B cell (primary cell): ENCODE data around the gene ALKBH5. TPM values are rescaled to one million over a fixed set of nuclear protein-coding genes. Genes with fewer than 3 reads are reported as not detected.

Source experiments
- ATAC-seq: fragments of 200-7000 bp; cut with Tn5 transposase; one replicate; pipeline ENCODE4 v1.10.0; 2021; ENCODE audit warnings: low read depth, mild to moderate bottlenecking, moderate number of reproducible peaks, moderate library complexity
- CTCF ChIA-PET: fragments of 350-600 bp; sonication (Branson Sonifier 250); formaldehyde crosslinking; loops from one replicate; lab custom pipeline; 2021; ENCODE audit warnings: antibody characterized with exemption, inconsistent platforms; lab: Charles Lee
- POLR2A ChIA-PET: fragments of 350-600 bp; sonication (Branson Sonifier 250); formaldehyde crosslinking; loops from one replicate; lab custom pipeline; 2021; ENCODE audit warnings: antibody characterized with exemption; lab: Charles Lee
- DNase-seq: peaks from one replicate; pipeline ENCODE4 v3.0.0; 2013
- H2AFZ ChIP-seq: 2 replicates; pipeline ENCODE4 v1.6.1; 2012; ENCODE audit warnings: mild to moderate bottlenecking, low read depth, low read length; ENCODE audit not compliant: insufficient read depth, poor library complexity, severe bottlenecking
- H3K27ac ChIP-seq, 2 donors: 1 replicate in 1 of 2; 2 replicates in 1 of 2; pipeline ENCODE4 v1.5.1; 2012 to 2013; ENCODE audit warnings: low read length in 2 of 2, mild to moderate bottlenecking in 2 of 2, moderate library complexity in 1 of 2
- H3K27me3 ChIP-seq, 4 experiments: fragments of 200-600 bp in 1 of 4; sonication (generic) in 1 of 4; replicated peaks in 1 of 4; 1 replicate in 2 of 4; 2 replicates in 2 of 4; pipeline versions ENCODE4 v1.6.1 to v1.7.0; 2013 to 2016; ENCODE audit warnings: low read length in 3 of 4, mild to moderate bottlenecking in 2 of 4, mixed read lengths in 1 of 4, moderate library complexity in 1 of 4; ENCODE audit not compliant: insufficient read depth in 4 of 4, control insufficient read depth in 3 of 4; ENCODE audit errors: control extremely low read depth in 1 of 4
- H3K36me3 ChIP-seq, 2 experiments: replicated peaks in 1 of 2; 1 replicate in 1 of 2; 2 replicates in 1 of 2; pipeline versions ENCODE4 v1.6.1 to v1.7.1; 2013; ENCODE audit warnings: low read length in 1 of 2; ENCODE audit not compliant: insufficient read depth in 2 of 2, control insufficient read depth in 1 of 2; ENCODE audit errors: control extremely low read depth in 1 of 2, extremely low read depth in 1 of 2
- H3K4me1 ChIP-seq, 2 donors: fragments of 200-600 bp in 1 of 2; sonication (generic) in 1 of 2; 1 replicate in 1 of 2; 2 replicates in 1 of 2; pipeline versions ENCODE4 v1.5.1 to v1.6.1; 2013 to 2017; ENCODE audit warnings: low read length in 2 of 2; ENCODE audit not compliant: control insufficient read depth in 2 of 2, insufficient read depth in 2 of 2
- H3K4me2 ChIP-seq: replicated peaks from 2 replicates; pipeline ENCODE3; 2012; ENCODE audit warnings: mild to moderate bottlenecking, low read depth, low read length; ENCODE audit not compliant: poor library complexity, severe bottlenecking
- H3K4me3 ChIP-seq, 5 experiments: fragments of 200-600 bp in 1 of 5; sonication (generic) in 1 of 5; 1 replicate in 3 of 5; 2 replicates in 2 of 5; pipeline versions ENCODE4 v1.5.1 to v1.7.0; 2011 to 2016; ENCODE audit warnings: low read length in 4 of 5, mild to moderate bottlenecking in 4 of 5, low read depth in 2 of 5, control low read depth in 1 of 5, moderate library complexity in 1 of 5; ENCODE audit not compliant: insufficient read depth in 1 of 5; ENCODE audit errors: control extremely low read depth in 1 of 5, extremely low read depth in 1 of 5
- H3K79me2 ChIP-seq: fragments of 200-600 bp; sonication (generic); one replicate; pipeline ENCODE4 v1.6.0; 2016; ENCODE audit warnings: low read length; ENCODE audit not compliant: control insufficient read depth, insufficient read depth
- H3K9ac ChIP-seq: fragments of 200-600 bp; sonication (generic); 2 replicates; pipeline ENCODE4 v1.6.1; 2017; ENCODE audit warnings: mild to moderate bottlenecking, low read length, moderate library complexity
- H3K9me3 ChIP-seq, 3 donors: one replicate each; pipeline versions ENCODE4 v1.6.1 to v1.7.1; 2013; ENCODE audit warnings: low read length in 2 of 3; ENCODE audit not compliant: control insufficient read depth in 2 of 3, insufficient read depth in 1 of 3; ENCODE audit errors: control extremely low read depth in 1 of 3
- H4K20me1 ChIP-seq: 2 replicates; pipeline ENCODE4 v1.6.0; 2012; ENCODE audit warnings: mild to moderate bottlenecking, low read length; ENCODE audit not compliant: insufficient read depth, control insufficient read depth, poor library complexity, severe bottlenecking
- H3K27ac Mint-ChIP-seq: one replicate; pipeline ENCODE4 v1.8.0; 2021; ENCODE audit warnings: mixed read lengths
- H3K27me3 Mint-ChIP-seq: one replicate; pipeline ENCODE4 v1.8.0; 2021; ENCODE audit warnings: mixed read lengths
- H3K4me1 Mint-ChIP-seq: one replicate; pipeline ENCODE4 v1.8.0; 2021; ENCODE audit warnings: mixed read lengths
- H3K4me3 Mint-ChIP-seq: one replicate; pipeline ENCODE4 v1.8.0; 2021; ENCODE audit warnings: mixed read lengths
- H3K9me3 Mint-ChIP-seq: one replicate; pipeline ENCODE4 v1.8.0; 2022; ENCODE audit warnings: mixed read lengths; ENCODE audit not compliant: insufficient read depth
- CTCF ChIP-seq: fragments of 200-600 bp; IDR thresholded peaks from one replicate; pipeline ENCODE4 v1.8.0; 2022; ENCODE audit warnings: antibody characterized with exemption, mild to moderate bottlenecking
- EZH2 ChIP-seq: IDR thresholded peaks from 2 replicates; pipeline ENCODE4 v1.6.1; 2012; ENCODE audit warnings: borderline replicate concordance, low read depth, mild to moderate bottlenecking, moderate library complexity, low read length; ENCODE audit not compliant: insufficient read depth, poor library complexity, severe bottlenecking
- WGBS: methylation state at CpG from one replicate; pipeline ENCODE4 v1.1.5; 2013; ENCODE audit warnings: missing lambda C conversion rate; ENCODE audit not compliant: insufficient coverage; 5-methylcytosine and 5-hydroxymethylcytosine counted together
- intact Hi-C: fragments of 100-400 bp; cut with micrococcal nuclease; formaldehyde crosslinking; loops from one replicate; pipeline ENCODE4 v1.10.0; 2022
- polyA plus RNA-seq: library from polyadenylated mRNA; depleted of rRNA; stranded (reverse); fragments of >200 nt; gene quantifications from 2 replicates; pipeline ENCODE4 v1.2.3, GENCODE V29; 2012
- total RNA-seq, 2 donors: library from RNA; stranded (reverse); fragments of 120-200 nt in 1 of 2; gene quantifications; 1 replicate in 1 of 2; 2 replicates in 1 of 2; pipeline versions ENCODE4 v1.2.3 to v1.2.4, GENCODE V29; 2013 to 2022

The ALKBH5 gene
- total and polyA plus RNA-seq, 2 donors (not counting 1 experiment from before 2014, with no cell fraction given) = 63.3 to 104 TPM

- Histone ChIP-seq H3K9ac (no peak overlapping the region), H3K27me3 (no peaks in the 10 kb centered on the region), H3K36me3 (no peaks in the 10 kb centered on the region), H3K27ac (peak overlapping the region; percentile 3 to 42), H4K20me1 (no peaks in the 10 kb centered on the region), H3K4me2 (peak overlapping the region; percentile 85), H3K9me3 (peaks cover 0 to 3% (median 0%) of the 10 kb centered on the region in 3 donors), H3K4me1 (peaks cover 12 to 32% of the 10 kb centered on the region in 2 donors), H2AFZ (peak overlapping the region; percentile 84), H3K79me2 (no peaks in the 10 kb centered on the region), H3K4me3 (peak overlapping the region in 2 of 5 experiments; percentile 55 to 59)
- TF ChIP-seq CTCF (no peak), EZH2 (no peak)
- WGBS = 74% methylated on average over 21 of the region's 22 CpGs
- POLR2A ChIA-PET = interaction anchor here (1.2 to 1.8 kb wide), 2 partner anchors 26 to 54 kb away, joined by 3 to 30 read pairs; partner anchors contain the start of gene ALKBH5
- H3K27ac Mint-ChIP-seq = peak overlapping the region; percentile 91
- H3K27me3 Mint-ChIP-seq = no peaks in the 10 kb centered on the region
- ATAC-seq (no peak), DNase-seq (peak; percentile 52)
- no peaks in the 10 kb centered on the region for H3K9me3 Mint-ChIP-seq
- H3K4me3 Mint-ChIP-seq = peak overlapping the region; percentile 93
- H3K4me1 Mint-ChIP-seq = peaks cover 33% of the 10 kb centered on the region
- intact Hi-C loops = no loop called here
- CTCF ChIA-PET = interaction anchor here (0.6 to 0.8 kb wide), 2 partner anchors 15 to 58 kb away, joined by 3 read pairs; no protein-coding TSS in a partner anchor
Measured at GRCh38 chr17:18157354-18157985, 26.2 kb upstream of the ALKBH5 start.
